CD4-positive, alpha-beta T cell (primary cell): ENCODE results near the gene SLC2A6. TPM values are rescaled to one million over a fixed set of nuclear protein-coding genes. Genes with fewer than 3 reads are reported as not detected.

ENCODE experiments used
- ATAC-seq: fragments of 200-7000 bp; cut with Tn5 transposase; one replicate; pipeline ENCODE4 v1.10.0; 2022; ENCODE audit warnings: mild to moderate bottlenecking; ENCODE audit not compliant: poor library complexity
- CTCF ChIA-PET: fragments of 350-600 bp; sonication (Branson Sonifier 250); formaldehyde crosslinking; loops from one replicate; lab custom pipeline; 2021; ENCODE audit warnings: antibody characterized with exemption, inconsistent platforms; lab: Charles Lee
- POLR2A ChIA-PET: fragments of 350-600 bp; sonication (Branson Sonifier 250); formaldehyde crosslinking; loops from one replicate; lab custom pipeline; 2021; ENCODE audit warnings: antibody characterized with exemption, inconsistent platforms; lab: Charles Lee
- DNase-seq, 14 experiments: peaks; one replicate each; pipeline ENCODE4 v3.0.0-alpha.2; 2013 to 2020; ENCODE audit warnings: mixed read lengths in 2 of 14
- H3K27ac ChIP-seq, 2 donors: one replicate each; pipeline versions ENCODE4 v1.5.1 to v1.7.0; 2013; ENCODE audit warnings: low read length in 2 of 2, low read depth in 1 of 2, mild to moderate bottlenecking in 1 of 2
- H3K27me3 ChIP-seq, 2 experiments: 1 replicate in 1 of 2; 2 replicates in 1 of 2; pipeline versions ENCODE4 v1.6.1 to v1.7.0; 2013; ENCODE audit warnings: low read length in 2 of 2, control low read depth in 1 of 2, mild to moderate bottlenecking in 1 of 2, moderate library complexity in 1 of 2; ENCODE audit not compliant: insufficient read depth in 2 of 2, control insufficient read depth in 1 of 2
- H3K36me3 ChIP-seq: one replicate; pipeline ENCODE4 v1.6.1; 2013; ENCODE audit warnings: low read length, control low read depth; ENCODE audit not compliant: insufficient read depth
- H3K4me1 ChIP-seq: one replicate; pipeline ENCODE4 v1.6.1; 2013; ENCODE audit warnings: low read length, control low read depth; ENCODE audit not compliant: insufficient read depth
- H3K4me3 ChIP-seq: one replicate; pipeline ENCODE4 v1.5.1; 2013; ENCODE audit warnings: mild to moderate bottlenecking, low read length, moderate library complexity
- H3K9me3 ChIP-seq, 2 experiments: 1 replicate in 1 of 2; 2 replicates in 1 of 2; pipeline versions ENCODE4 v1.6.1 to v1.7.0; 2013; ENCODE audit warnings: low read length in 2 of 2, mild to moderate bottlenecking in 2 of 2, control low read depth in 1 of 2, moderate library complexity in 1 of 2; ENCODE audit not compliant: control insufficient read depth in 1 of 2, insufficient read depth in 1 of 2
- H3K27ac Mint-ChIP-seq: one replicate; pipeline ENCODE4 v1.8.0; 2020; ENCODE audit warnings: mixed read lengths
- H3K27me3 Mint-ChIP-seq: one replicate; pipeline ENCODE4 v1.8.0; 2021; ENCODE audit warnings: mixed read lengths
- H3K36me3 Mint-ChIP-seq: one replicate; pipeline ENCODE4 v1.8.0; 2021; ENCODE audit warnings: low read depth, mixed read lengths
- H3K4me1 Mint-ChIP-seq: one replicate; pipeline ENCODE4 v1.8.0; 2021; ENCODE audit warnings: low read depth, mixed read lengths
- H3K4me3 Mint-ChIP-seq: one replicate; pipeline ENCODE4 v1.8.0; 2020; ENCODE audit warnings: mild to moderate bottlenecking, mixed read lengths
- H3K9me3 Mint-ChIP-seq: one replicate; pipeline ENCODE4 v1.8.0; 2020; ENCODE audit warnings: mixed read lengths
- CTCF ChIP-seq: fragments of 200-600 bp; IDR thresholded peaks from one replicate; pipeline ENCODE4 v1.8.0; 2022; ENCODE audit warnings: antibody characterized with exemption, mild to moderate bottlenecking
- intact Hi-C, 2 experiments: fragments of 100-400 bp; cut with DNase I in 1 of 2; cut with micrococcal nuclease in 1 of 2; formaldehyde crosslinking; loops; one replicate each; pipeline versions ENCODE4 v1.15.1 to v1.9.0; 2023 to 2025; cut with DNase I, micrococcal nuclease
- total RNA-seq, 174 experiments: library from RNA in 2 of 174; stranded (reverse) in 2 of 174; gene quantifications; one replicate each; pipeline ENCODE4 v1.2.3 and lab custom pipeline; 2021 to 2026

SLC2A6 gene
- total RNA-seq, 2 experiments from 2014 or later, result 1.8 to 3.2 TPM

- H3K9me3 ChIP-seq, result no peaks in the 10 kb centered on the region
- no peaks in the 10 kb centered on the region for H3K36me3 ChIP-seq
- Mint-ChIP-seq H3K4me3 (no peak overlapping the region), H3K27me3 (no peaks in the 10 kb centered on the region), H3K4me1 (no peaks in the 10 kb centered on the region), H3K27ac (no peak overlapping the region), H3K36me3 (no peaks in the 10 kb centered on the region), H3K9me3 (no peaks in the 10 kb centered on the region)
- peaks cover 0 to 5% of the 10 kb centered on the region in 2 experiments for H3K27me3 ChIP-seq
- TF ChIP-seq CTCF, result no peak
- intact Hi-C loops, result no loop called here
- POLR2A ChIA-PET, result no interaction called here
- ATAC-seq (no peak), DNase-seq (no peak)
- H3K4me1 ChIP-seq, result no peaks in the 10 kb centered on the region
- no peak overlapping the region for H3K27ac ChIP-seq
- no peak overlapping the region for H3K4me3 ChIP-seq
- CTCF ChIA-PET, result no interaction called here
Observed at GRCh38 chr9:133492061-133493021, 13.4 kb upstream of the SLC2A6 start.

GRCh38 chr9:133491656-133491925, 12.7 kb upstream of the SLC2A6 start:
- intact Hi-C loops, result no loop called here
- no peak overlapping the region for H3K27ac ChIP-seq
- no peaks in the 10 kb centered on the region for H3K9me3 ChIP-seq
- H3K36me3 Mint-ChIP-seq, result no peaks in the 10 kb centered on the region
- ATAC-seq (no peak), DNase-seq (no peak)
- no peaks in the 10 kb centered on the region for H3K36me3 ChIP-seq
- ChIA-PET CTCF (no interaction called here), POLR2A (no interaction called here)
- H3K4me3 ChIP-seq, result no peak overlapping the region
- H3K27ac Mint-ChIP-seq, result no peak overlapping the region
- H3K4me1 Mint-ChIP-seq, result peaks cover under 1% of the 10 kb centered on the region
- no peak overlapping the region for H3K4me3 Mint-ChIP-seq
- no peaks in the 10 kb centered on the region for H3K9me3 Mint-ChIP-seq
- H3K4me1 ChIP-seq, result no peaks in the 10 kb centered on the region
- H3K27me3 Mint-ChIP-seq, result no peaks in the 10 kb centered on the region
- TF ChIP-seq CTCF, result no peak
- H3K27me3 ChIP-seq, result peaks cover 0 to 3% of the 10 kb centered on the region in 2 experiments

- intact Hi-C loops, result no loop called here
- no peaks in the 10 kb centered on the region for H3K9me3 ChIP-seq
- ATAC-seq (no peak), DNase-seq (no peak)
- no peak overlapping the region for H3K27ac Mint-ChIP-seq
- no peak overlapping the region for H3K27ac ChIP-seq
- ChIA-PET CTCF (no interaction called here), POLR2A (no interaction called here)
- no peaks in the 10 kb centered on the region for H3K27me3 Mint-ChIP-seq
- H3K4me1 Mint-ChIP-seq, result peaks cover 6% of the 10 kb centered on the region
- peaks cover 3% of the 10 kb centered on the region for H3K4me1 ChIP-seq
- H3K27me3 ChIP-seq, result peaks cover 0 to 3% of the 10 kb centered on the region in 2 experiments
- no peaks in the 10 kb centered on the region for H3K36me3 ChIP-seq
- no peaks in the 10 kb centered on the region for H3K36me3 Mint-ChIP-seq
- no peak for TF ChIP-seq CTCF
- no peak overlapping the region for H3K4me3 ChIP-seq
- no peaks in the 10 kb centered on the region for H3K9me3 Mint-ChIP-seq
- H3K4me3 Mint-ChIP-seq, result no peak overlapping the region
Observed at GRCh38 chr9:133490865-133491655, 12.2 kb upstream of the SLC2A6 start.
